GM21526 (cell line): Measurements from ENCODE around the gene SETD9.

Source experiments
- ATAC-seq: cut with Tn5 transposase; IDR thresholded peaks from one replicate; pipeline ENCODE4 v1.9.1; 2021; ENCODE audit warnings: moderate library complexity; ENCODE audit not compliant: unreplicated experiment, low FRiP score

The SETD9 gene

GRCh38 chr5:56922922-56923321 is 13.5 kb downstream of the SETD9 start:
- no peak for ATAC-seq

- ATAC-seq: no peak
These were observed 24.9 kb downstream of the SETD9 start for GRCh38 chr5:56934325-56934724.

GRCh38 chr5:56938858-56939257 is 29.5 kb downstream of the SETD9 start:
- ATAC-seq: no peak

- no peak for ATAC-seq
These were observed 32.6 kb downstream of the SETD9 start for GRCh38 chr5:56941981-56942380.

GRCh38 chr5:56947052-56947451 is 37.7 kb downstream of the SETD9 start:
- ATAC-seq: no peak

- peak; percentile 49 for ATAC-seq
These were observed 41.3 kb downstream of the SETD9 start for GRCh38 chr5:56950626-56951125.

GRCh38 chr5:56951126-56951945 is 41.9 kb downstream of the SETD9 start:
- ATAC-seq: peak; percentile 45

GRCh38 chr5:56951946-56952691 is 42.7 kb downstream of the SETD9 start, which contains the start of gene MIER3:
Gene MIER3, minus strand, starts transcription at chr5:56952123. Its CDS starts 21 bp downstream, at chr5:56952102.
- ATAC-seq: peak; percentile 88

GRCh38 chr5:56954262-56954661 is 44.9 kb downstream of the SETD9 start:
- ATAC-seq: no peak

GRCh38 chr5:56958595-56958994 is 49.2 kb downstream of the SETD9 start:
- ATAC-seq: no peak

GRCh38 chr5:56959326-56959725 is 49.9 kb downstream of the SETD9 start:
- no peak for ATAC-seq

- ATAC-seq: no peak
These were observed 52.4 kb downstream of the SETD9 start for GRCh38 chr5:56961746-56962145.

- no peak for ATAC-seq
These were observed 52.9 kb downstream of the SETD9 start for GRCh38 chr5:56962286-56962685.

GRCh38 chr5:56963246-56963645 is 53.9 kb downstream of the SETD9 start:
- no peak for ATAC-seq

- ATAC-seq: no peak
These were observed 54.8 kb downstream of the SETD9 start for GRCh38 chr5:56964173-56964572.
